Measurements from ENCODE around the gene LYZ. TPM values are rescaled to one million over a fixed set of nuclear protein-coding genes. Genes with fewer than 3 reads are reported as not detected.
"Not testable (repeated sequence)": the region's sequence is repeated elsewhere in the genome, so short reads cannot be mapped to it uniquely, and the experiment has no call there.

LYZ gene
- total RNA-seq = 4.9 TPM

- DNase-seq (ENCODE audit: low spot score in 2 of 2) = no peak
- no peak for FAIRE-seq
These were observed at the start of gene LYZ for GRCh38 chr12:69348162-69348938. Gene LYZ (plus strand): TSS chr12:69348381. CDS start chr12:69348409, 28 bp downstream.

- no peak for FAIRE-seq
These were observed 49.2 kb upstream of the LYZ start for GRCh38 chr12:69298947-69299346.

GRCh38 chr12:69304284-69304683, 43.9 kb upstream of the LYZ start:
- DNase-seq (ENCODE audit: low spot score in 2 of 2) = no peak
- FAIRE-seq = no peak

More at GRCh38 chr12:69298947-69299346, 49.2 kb upstream of the LYZ start:
- DNase-seq (ENCODE audit: low spot score in 2 of 2) = no peak

GRCh38 chr12:69309461-69309860, 38.7 kb upstream of the LYZ start:
- DNase-seq (ENCODE audit: low spot score in 2 of 2) (no peak), FAIRE-seq (no peak)

GRCh38 chr12:69313209-69313608, 35.0 kb upstream of the LYZ start:
- FAIRE-seq (no peak), DNase-seq (ENCODE audit: low spot score in 2 of 2) (no peak)

- not testable (repeated sequence) for FAIRE-seq; DNase-seq (ENCODE audit: low spot score in 2 of 2)
These were observed 31.4 kb upstream of the LYZ start for GRCh38 chr12:69316784-69317183.

DNA sequence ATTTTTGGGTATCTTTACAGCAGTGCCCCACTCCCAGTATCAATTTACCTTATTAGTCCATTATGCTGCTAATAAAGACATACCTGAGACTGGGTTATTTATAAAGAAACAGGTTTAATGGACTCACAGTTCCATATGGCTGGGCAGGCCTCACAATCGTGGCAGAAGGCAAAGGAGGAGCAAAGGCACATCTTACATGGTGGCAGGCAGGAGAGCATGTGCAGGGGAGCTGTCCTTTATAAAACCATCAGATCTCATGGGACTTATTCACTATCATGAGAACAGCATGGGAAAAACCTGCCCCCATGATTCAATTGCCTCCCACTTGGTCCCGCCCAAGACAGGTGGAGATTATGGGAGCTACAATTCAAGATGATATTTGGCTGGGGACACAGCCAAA, 30.9 kb upstream of the LYZ start:
- not testable (repeated sequence) for FAIRE-seq; DNase-seq (ENCODE audit: low spot score in 2 of 2)

- FAIRE-seq = no peak
- no peak for DNase-seq (ENCODE audit: low spot score in 2 of 2)
These were observed 30.0 kb upstream of the LYZ start for GRCh38 chr12:69318225-69318624.

- FAIRE-seq (no peak), DNase-seq (ENCODE audit: low spot score in 2 of 2) (no peak)
These were observed 26.8 kb upstream of the LYZ start for GRCh38 chr12:69321351-69321750.

DNA sequence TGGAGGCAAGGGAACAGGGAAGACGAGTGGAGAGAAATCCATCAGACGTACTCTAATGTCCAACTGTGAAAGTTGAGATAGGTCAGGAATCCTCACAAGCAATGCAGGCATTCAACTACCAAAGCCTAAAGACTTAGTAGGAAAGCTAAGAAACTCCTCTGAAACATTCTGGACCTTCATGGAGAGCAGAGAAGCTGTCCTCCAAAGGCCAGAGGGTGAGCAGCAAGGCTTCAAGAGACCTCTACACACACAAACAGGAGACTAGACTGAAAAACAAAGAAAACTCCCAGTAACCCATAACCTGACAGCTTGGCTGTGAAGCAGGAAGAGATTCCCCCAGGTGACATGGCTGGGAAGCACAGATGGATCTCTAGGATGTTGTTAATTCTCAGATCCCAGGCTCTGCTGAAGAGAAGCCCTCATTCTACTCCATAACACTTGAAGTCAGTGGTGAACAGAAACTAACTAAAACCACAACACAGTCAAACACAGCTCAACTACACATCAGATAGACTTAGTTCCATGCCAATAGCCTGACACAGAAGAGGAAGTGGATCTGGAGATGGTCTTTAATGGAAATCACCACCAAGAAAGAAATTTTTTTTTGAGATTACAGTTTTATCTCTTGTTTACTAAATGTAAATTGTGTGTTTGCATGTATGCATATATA, 23.2 kb upstream of the LYZ start:
- DNase-seq (ENCODE audit: low spot score in 2 of 2) (no peak), FAIRE-seq (no peak)

DNA sequence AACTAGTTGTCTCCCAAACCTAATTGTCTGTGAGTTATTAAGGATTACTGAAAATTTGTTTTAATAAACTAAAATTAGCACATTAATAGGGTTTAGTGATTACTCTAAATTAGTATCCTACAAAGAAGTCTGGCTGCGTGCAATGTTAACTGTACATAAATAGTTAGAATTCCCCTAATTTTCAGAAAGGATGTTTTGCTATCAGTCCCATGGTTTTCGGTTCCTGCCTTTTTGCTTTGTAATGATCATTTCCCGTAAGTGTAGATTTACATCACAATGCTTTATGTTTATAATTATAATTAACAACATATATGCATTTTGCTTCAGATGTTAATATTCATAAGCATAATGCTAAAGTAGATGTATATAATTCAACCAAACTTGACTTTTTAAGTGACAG, 19.8 kb upstream of the LYZ start:
- DNase-seq (ENCODE audit: low spot score in 2 of 2) = no peak
- no peak for FAIRE-seq

- DNase-seq (ENCODE audit: low spot score in 2 of 2) = no peak
- FAIRE-seq = no peak
These were observed 18.3 kb upstream of the LYZ start for GRCh38 chr12:69329669-69330428.

DNA sequence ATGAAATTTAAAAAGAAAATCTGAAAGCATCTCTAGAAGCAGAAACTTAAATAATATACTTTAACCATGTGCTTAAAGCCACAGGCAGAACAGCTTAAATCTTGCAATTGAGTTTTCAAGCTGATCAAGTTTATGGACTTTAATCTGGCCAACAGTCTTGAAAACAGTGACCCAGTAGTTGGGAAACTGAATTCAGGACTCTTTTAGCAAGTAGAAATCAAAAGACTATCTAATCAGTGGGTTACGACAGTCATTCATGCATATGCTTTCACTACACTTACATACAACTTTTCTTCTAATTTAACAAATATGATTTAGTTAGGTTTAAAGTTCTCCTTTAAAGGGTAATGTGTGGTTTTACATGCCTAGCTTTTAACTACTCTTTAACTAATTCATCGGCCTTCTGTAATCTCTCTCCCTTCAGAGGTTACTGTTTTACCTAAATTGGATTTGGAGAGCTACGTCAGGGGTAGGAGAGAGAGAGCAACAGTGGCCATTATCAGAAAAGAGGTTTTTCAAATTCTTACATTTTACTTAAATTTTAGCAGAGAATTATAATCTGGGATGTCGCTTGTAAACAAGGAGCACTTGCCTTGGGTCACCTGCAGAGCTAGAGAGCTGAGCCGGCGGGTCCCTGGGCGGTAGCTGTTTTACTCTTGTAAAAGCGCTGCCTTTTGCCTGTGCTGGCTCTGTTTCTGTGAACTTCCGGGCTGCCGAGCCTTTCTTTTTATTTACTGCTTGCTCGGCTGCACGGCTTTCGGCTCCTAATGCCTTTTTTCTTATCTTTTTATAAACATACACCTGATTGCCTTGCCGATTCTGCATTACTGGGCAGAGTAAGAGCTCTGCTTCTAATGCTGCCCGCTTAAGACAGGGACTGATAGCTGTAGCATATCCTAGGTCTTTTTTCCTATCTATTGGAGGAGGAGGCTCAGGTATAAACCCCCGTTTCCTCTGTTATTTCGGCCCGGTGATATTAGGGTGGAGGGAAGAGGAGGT, 17.4 kb upstream of the LYZ start:
- no peak for FAIRE-seq
- DNase-seq (ENCODE audit: low spot score in 2 of 2) = no peak

DNA sequence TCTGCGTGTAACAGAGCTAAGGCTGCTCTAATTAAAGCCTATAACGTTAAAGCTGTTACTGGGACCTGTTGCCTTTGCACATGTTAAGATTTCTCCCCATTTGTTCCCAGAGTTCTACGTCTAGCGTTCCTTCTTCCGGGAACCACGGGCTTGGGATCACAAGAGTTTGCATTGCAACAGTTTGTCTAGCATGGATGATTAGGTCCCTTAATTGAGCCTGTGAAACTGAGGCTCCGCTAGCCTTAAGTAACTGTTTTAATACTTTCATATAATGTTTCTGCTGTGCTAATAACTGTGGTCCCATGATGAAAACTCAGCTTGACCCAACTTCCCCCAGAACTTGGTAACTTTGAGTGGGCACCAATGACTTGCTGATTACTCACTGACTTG, 16.7 kb upstream of the LYZ start:
- no peak for DNase-seq (ENCODE audit: low spot score in 2 of 2)
- no peak for FAIRE-seq

DNA sequence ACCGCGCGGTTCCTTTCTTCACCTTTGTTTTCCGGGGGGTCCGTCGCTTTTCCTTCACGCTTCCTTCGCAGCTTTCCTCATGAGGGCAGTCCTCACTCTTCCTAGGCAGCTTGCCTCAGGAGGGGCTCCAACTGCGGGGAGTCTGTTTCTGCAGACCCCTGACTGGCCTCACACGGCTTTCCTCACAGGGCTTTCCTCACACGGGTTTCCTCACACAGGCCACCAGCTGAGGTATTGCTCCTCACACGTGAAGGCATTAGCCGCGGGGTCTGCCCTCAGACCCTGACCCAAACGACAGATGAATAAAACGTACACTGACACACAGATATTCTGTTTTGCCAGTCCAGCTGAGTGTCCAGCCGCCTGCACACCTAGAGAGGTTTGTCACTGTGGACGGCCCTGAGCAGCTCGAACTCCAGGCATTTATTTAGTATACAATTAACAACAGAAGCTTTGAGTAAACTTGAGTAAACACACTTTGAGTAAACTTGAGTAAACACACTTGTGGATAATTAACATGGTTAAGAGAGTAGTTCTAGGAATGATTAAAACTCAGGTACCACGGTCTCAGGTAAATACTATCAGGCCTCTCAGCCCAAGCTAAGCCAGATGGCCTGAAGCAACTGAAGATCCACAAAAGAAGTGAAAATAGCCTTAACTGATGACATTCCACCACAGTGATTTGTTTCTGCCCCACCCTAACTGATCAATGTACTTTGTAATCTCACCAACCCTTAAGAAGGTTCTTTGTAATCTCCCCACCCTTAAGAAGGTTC, 16.1 kb upstream of the LYZ start:
- no peak for FAIRE-seq

DNA sequence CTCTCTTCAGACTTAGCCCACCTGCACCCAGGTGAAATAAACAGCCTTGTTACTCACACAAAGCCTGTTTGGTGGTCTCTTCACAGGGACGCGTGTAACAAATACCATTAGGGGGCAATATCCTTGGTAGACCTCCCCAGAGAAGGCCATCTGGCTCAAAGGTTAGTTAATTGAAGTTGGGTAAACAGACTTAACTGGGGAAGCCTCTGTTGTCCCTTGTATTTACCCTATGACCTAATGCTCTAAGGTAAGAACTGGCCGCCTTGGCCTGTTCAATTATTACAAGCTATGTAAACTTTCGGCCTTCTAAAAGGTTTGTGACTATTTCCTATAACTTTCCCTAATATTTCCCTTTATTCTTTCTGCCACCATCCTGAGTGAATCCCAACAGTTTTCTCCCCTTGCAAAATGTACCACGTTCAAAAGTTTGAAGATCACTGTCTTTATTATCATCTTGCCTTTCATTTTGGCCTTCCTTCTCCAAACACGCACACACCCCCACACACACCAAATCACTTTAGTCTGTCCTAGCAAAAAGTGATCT, 15.3 kb upstream of the LYZ start:
- FAIRE-seq (no peak), DNase-seq (ENCODE audit: low spot score in 2 of 2) (no peak)

More for the DNA sequence above, 16.1 kb upstream of the LYZ start:
- no peak for DNase-seq (ENCODE audit: low spot score in 2 of 2)

DNA sequence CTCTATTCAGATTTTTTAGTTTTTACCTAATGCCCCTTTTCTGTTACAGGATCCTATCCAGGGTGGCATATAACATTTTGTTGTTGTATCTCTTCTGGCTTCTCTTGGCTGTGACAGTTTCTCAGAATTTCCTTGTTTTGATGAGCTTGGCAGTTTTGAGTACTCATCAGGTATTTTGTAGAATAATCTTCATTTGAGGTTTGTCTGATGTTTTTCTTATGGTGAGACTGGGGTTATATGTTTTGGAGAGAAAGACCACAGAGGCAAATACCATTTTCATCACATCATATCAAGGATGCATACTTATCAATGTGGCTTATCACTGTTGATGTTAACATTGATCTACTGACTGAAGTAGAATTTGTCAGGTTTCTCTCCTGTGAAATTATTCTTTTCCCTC, 14.0 kb upstream of the LYZ start:
- DNase-seq (ENCODE audit: low spot score in 2 of 2) = no peak
- FAIRE-seq = no peak

GRCh38 chr12:69337311-69338090, 10.7 kb upstream of the LYZ start:
- no peak for DNase-seq (ENCODE audit: low spot score in 2 of 2)
- FAIRE-seq = no peak

Measured in frontal cortex (tissue), 4 donors.